HG03457 (cell line): ENCODE data around the gene IGFBP5.

Experiments
- ATAC-seq: cut with Tn5 transposase; IDR thresholded peaks from one replicate; pipeline ENCODE4 v1.9.1; 2021; ENCODE audit warnings: moderate number of reproducible peaks; ENCODE audit not compliant: unreplicated experiment

IGFBP5 gene

GRCh38 chr2:216650626-216651257, 44.6 kb downstream of the IGFBP5 start:
- ATAC-seq = no peak

- no peak for ATAC-seq
Measured at GRCh38 chr2:216649574-216649973, 45.8 kb downstream of the IGFBP5 start.

GRCh38 chr2:216648105-216648504, 47.2 kb downstream of the IGFBP5 start:
- no peak for ATAC-seq

GRCh38 chr2:216646116-216646515, 49.2 kb downstream of the IGFBP5 start:
- no peak for ATAC-seq

- no peak for ATAC-seq
Measured at GRCh38 chr2:216645636-216645950, 49.8 kb downstream of the IGFBP5 start.

- ATAC-seq = no peak
Measured at GRCh38 chr2:216644842-216645635, 50.3 kb downstream of the IGFBP5 start.

GRCh38 chr2:216643986-216644659, 51.2 kb downstream of the IGFBP5 start:
- ATAC-seq = no peak

- no peak for ATAC-seq
Measured at GRCh38 chr2:216637472-216637871, 57.9 kb downstream of the IGFBP5 start.

GRCh38 chr2:216636551-216637450, 58.5 kb downstream of the IGFBP5 start:
- ATAC-seq = no peak

GRCh38 chr2:216635701-216636550, 59.4 kb downstream of the IGFBP5 start:
- no peak for ATAC-seq

- ATAC-seq = no peak
Measured at GRCh38 chr2:216635171-216635570, 60.2 kb downstream of the IGFBP5 start.

- ATAC-seq = no peak
Measured at GRCh38 chr2:216634370-216635148, 60.8 kb downstream of the IGFBP5 start.

- ATAC-seq = no peak
Measured at GRCh38 chr2:216633616-216634369, 61.6 kb downstream of the IGFBP5 start.

GRCh38 chr2:216632952-216633615, 62.3 kb downstream of the IGFBP5 start, which contains the start of gene IGFBP2:
IGFBP2 (plus strand) TSS chr2:216633420; CDS start chr2:216633524, 104 bp downstream.
- no peak for ATAC-seq

- ATAC-seq = no peak
Measured at GRCh38 chr2:216632346-216632951, 62.9 kb downstream of the IGFBP5 start.

GRCh38 chr2:216629784-216630183, 65.6 kb downstream of the IGFBP5 start:
- no peak for ATAC-seq

- ATAC-seq = no peak
Measured at GRCh38 chr2:216626875-216627245, 68.5 kb downstream of the IGFBP5 start.
